Activated CD8-positive, alpha-beta memory T cell treated with anti-CD3 and anti-CD28 coated beads, Interleukin-2, amount 50 U/mL, for 48 hours (primary cell): ENCODE results near the gene ETAA1.

Experiments
- DNase-seq: peaks from one replicate; pipeline ENCODE4 v3.0.0-alpha.2; 2020

Gene ETAA1

GRCh38 chr2:67438337-67438736 lies 41.2 kb downstream of the ETAA1 start:
- DNase-seq: no peak

- DNase-seq: no peak
Measured at GRCh38 chr2:67445652-67446268, 48.6 kb downstream of the ETAA1 start.

- DNase-seq: no peak
Measured at GRCh38 chr2:67446491-67446911, 49.4 kb downstream of the ETAA1 start.

- DNase-seq: no peak
Measured at GRCh38 chr2:67448648-67449047, 51.5 kb downstream of the ETAA1 start.

GRCh38 chr2:67451086-67451832 lies 54.1 kb downstream of the ETAA1 start:
- no peak for DNase-seq

- DNase-seq: no peak
Measured at GRCh38 chr2:67453310-67453709, 56.2 kb downstream of the ETAA1 start.

GRCh38 chr2:67455219-67456142 lies 58.3 kb downstream of the ETAA1 start:
- no peak for DNase-seq

- no peak for DNase-seq
Measured at GRCh38 chr2:67456428-67456827, 59.3 kb downstream of the ETAA1 start.

- no peak for DNase-seq
Measured at GRCh38 chr2:67457699-67458098, 60.6 kb downstream of the ETAA1 start.

- no peak for DNase-seq
Measured at GRCh38 chr2:67459761-67460160, 62.6 kb downstream of the ETAA1 start.
